ENCODE results near the gene CEP85L. TPM values are rescaled to one million over a fixed set of nuclear protein-coding genes. Genes with fewer than 3 reads are reported as not detected.

Gene CEP85L
- total RNA-seq, 1 experiment from 2014 or later, result 4.9 TPM

DNA sequence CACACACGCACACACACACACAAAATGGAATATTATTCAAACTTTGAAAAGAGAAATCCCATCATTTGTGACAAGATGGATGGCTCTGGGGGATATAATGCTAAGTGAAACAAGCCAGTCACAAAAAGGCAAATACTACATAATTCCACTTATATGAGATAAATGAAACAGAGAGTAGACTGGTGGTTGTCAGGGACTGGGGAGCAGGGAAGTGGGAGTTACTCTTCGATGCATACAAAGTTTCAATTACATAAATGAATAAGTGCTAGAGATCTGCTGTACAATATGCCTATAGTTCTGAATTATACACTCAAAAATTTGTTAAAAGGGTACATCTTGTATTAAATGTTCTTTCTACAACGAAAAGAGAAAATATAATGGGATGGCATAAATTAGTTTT lies 161.4 kb downstream of the CEP85L start:
- no TSS peak for BruUV-seq (replicated peaks)
- Histone ChIP-seq H3K9me2 (ENCODE audit: insufficient read depth) (no peaks in the 10 kb centered on the region; the same call in 1 of the 2 replicates), H3K27ac (ENCODE audit: low read depth, low read length) (no peak overlapping the region), H3K36me3 (ENCODE audit: control insufficient read depth in 1 of 2, insufficient read depth in 2 of 2, low read length in 2 of 2) (no peaks in the 10 kb centered on the region), H3K9ac (ENCODE audit: low read length) (no peak overlapping the region), H4K20me1 (ENCODE audit: insufficient read depth) (no peaks in the 10 kb centered on the region), H3K4me1 (ENCODE audit: control insufficient read depth in 1 of 2, insufficient read depth in 2 of 2, low read length in 2 of 2) (peaks cover 0 to 6% of the 10 kb centered on the region in 2 experiments; a peak in 2 of 4 replicates), H3K9me3 (ENCODE audit: control insufficient read depth in 1 of 2, insufficient read depth in 1 of 2, low read depth in 1 of 2, low read length in 2 of 2) (no peaks in the 10 kb centered on the region), H3K79me2 (ENCODE audit: insufficient read depth, low read length) (no peaks in the 10 kb centered on the region), H3K4me3 (replicated peaks in 1 of 2; ENCODE audit: low read depth in 1 of 2, low read length in 2 of 2) (no peak overlapping the region), H3K27me3 (ENCODE audit: insufficient read depth, low read length) (no peaks in the 10 kb centered on the region), H2AFZ (ENCODE audit: low read depth, low read length, poor library complexity, severe bottlenecking) (no peak overlapping the region), H3K4me2 (ENCODE audit: low read length) (no peak overlapping the region)
- ATAC-seq (no peak), DNase-seq (ENCODE audit: low read depth, low spot score) (no peak)
- intact Hi-C loops (cut with micrococcal nuclease), result no loop called here
- TF ChIP-seq ZFX (IDR thresholded peaks at IDR 0.05) (no peak), EGR1 (IDR thresholded peaks at IDR 0.05; ENCODE audit: low read depth) (no peak), REST (IDR thresholded peaks at IDR 0.05; ENCODE audit: low read depth) (no peak), TCF7L2 (IDR thresholded peaks at IDR 0.05; ENCODE audit: borderline replicate concordance, extremely low read depth, insufficient read depth, insufficient read length) (no peak), POLR2AphosphoS5 (IDR thresholded peaks at IDR 0.05; ENCODE audit: low read depth, low read length) (no peak), EZH2 (IDR thresholded peaks at IDR 0.05) (no peak)
- TF ChIP-seq, protein P1, sequence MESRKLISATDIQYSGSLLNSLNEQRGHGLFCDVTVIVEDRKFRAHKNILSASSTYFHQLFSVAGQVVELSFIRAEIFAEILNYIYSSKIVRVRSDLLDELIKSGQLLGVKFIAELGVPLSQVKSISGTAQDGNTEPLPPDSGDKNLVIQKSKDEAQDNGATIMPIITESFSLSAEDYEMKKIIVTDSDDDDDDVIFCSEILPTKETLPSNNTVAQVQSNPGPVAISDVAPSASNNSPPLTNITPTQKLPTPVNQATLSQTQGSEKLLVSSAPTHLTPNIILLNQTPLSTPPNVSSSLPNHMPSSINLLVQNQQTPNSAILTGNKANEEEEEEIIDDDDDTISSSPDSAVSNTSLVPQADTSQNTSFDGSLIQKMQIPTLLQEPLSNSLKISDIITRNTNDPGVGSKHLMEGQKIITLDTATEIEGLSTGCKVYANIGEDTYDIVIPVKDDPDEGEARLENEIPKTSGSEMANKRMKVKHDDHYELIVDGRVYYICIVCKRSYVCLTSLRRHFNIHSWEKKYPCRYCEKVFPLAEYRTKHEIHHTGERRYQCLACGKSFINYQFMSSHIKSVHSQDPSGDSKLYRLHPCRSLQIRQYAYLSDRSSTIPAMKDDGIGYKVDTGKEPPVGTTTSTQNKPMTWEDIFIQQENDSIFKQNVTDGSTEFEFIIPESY (IDR thresholded peaks at IDR 0.05; ENCODE audit: extremely low read depth, insufficient replicate concordance, low read length), result no peak
- TF ChIP-seq, protein P2, sequence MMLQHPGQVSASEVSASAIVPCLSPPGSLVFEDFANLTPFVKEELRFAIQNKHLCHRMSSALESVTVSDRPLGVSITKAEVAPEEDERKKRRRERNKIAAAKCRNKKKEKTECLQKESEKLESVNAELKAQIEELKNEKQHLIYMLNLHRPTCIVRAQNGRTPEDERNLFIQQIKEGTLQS (IDR thresholded peaks at IDR 0.05), result no peak
- RAD21 ChIA-PET (ENCODE audit: low non-redundant PET in 1 of 2, low total read pairs in 2 of 2, uncharacterized antibody in 2 of 2, unreplicated experiment in 2 of 2), result no interaction called here
- POLR2A ChIA-PET, result no interaction called here
- CTCF ChIA-PET, result no interaction called here

All from HCT116 (cell line).